ENCODE measurements around the gene PHACTR1.

The PHACTR1 gene

GRCh38 chr6:13332349-13332706, 615.8 kb downstream of the PHACTR1 start:
- no peak for DNase-seq

GRCh38 chr6:13334953-13335352, 618.4 kb downstream of the PHACTR1 start:
- no peak for DNase-seq

- peak; percentile 69 for DNase-seq
Measured at GRCh38 chr6:13336553-13336952, 620.0 kb downstream of the PHACTR1 start.

DNA sequence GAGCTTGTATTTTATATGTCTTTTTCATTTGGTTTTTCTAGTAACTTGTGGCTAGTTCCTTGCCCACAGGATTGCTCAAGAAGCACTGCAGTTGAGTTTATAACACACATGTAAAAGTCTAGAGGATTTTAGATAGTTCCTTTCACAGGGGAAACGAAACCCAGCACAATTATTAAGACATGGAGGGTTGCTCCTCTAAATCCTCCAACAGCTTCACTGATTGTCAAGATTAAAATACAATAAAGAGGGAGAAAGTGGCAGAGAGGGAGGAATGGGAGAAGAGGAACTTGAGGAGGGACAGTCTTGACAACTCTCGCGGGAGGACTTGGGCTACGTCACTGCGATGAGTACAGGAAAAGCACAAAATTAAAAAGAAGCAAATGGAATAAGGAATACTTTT, 621.5 kb downstream of the PHACTR1 start:
- DNase-seq = no peak
